ENCODE measurements around the gene SLC37A2. TPM values are rescaled to one million over a fixed set of nuclear protein-coding genes. Genes with fewer than 3 reads are reported as not detected.
A peak's percentile ranks its signal among the peaks of the same experiment; 100 is the strongest.

The SLC37A2 gene
- total and polyA plus RNA-seq, 2 of the 13 experiments (the other 11 are each of a cell fraction or from before 2014, with no cell fraction given), result 4.6 to 7.1 TPM

DNA sequence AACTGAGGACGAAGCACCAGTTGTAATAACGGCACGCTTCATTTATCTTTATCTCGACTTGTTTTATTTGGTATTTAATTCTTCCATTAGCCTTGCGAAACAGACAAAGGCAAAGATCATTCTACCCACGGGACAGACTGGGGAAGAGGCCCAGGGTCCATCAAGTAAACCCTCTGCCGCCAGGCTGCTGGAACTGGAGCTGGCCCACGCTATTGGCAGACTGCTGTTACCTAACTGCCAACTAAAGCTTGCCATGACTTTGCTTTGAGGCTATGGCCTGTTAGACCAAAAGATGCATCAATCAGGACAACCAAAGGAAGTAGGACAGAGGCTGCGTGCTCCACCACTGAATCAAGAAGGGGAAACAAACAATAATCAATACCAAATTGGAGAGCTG lies 49.1 kb downstream of the SLC37A2 start:
- H3K4me3 ChIP-seq (replicated peaks in 1 of 3; ENCODE audit: insufficient read depth in 1 of 3, low read depth in 2 of 3, low read length in 3 of 3), result peak overlapping the region; percentile 23 to 84 (median 57)
- no peaks in the 10 kb centered on the region for H3K9me3 ChIP-seq (ENCODE audit: low read length)
- TSS peak; percentile 87 for BruUV-seq (replicated peaks)
- CTCF ChIA-PET (ENCODE audit: low intra/inter-chr PET ratio, low total read pairs), result interaction anchor here (1.7 kb wide), 1 partner anchor 21 kb away, joined by 7 read pairs; no protein-coding TSS in a partner anchor
- DNase-seq (ENCODE audit: low spot score) (no peak), FAIRE-seq (no peak), ATAC-seq (no peak)
- peaks cover 3% of the 10 kb centered on the region for H3K79me2 ChIP-seq (ENCODE audit: insufficient read depth, low read length)
- in situ Hi-C loops (cut with HindIII; ENCODE audit: extremely low pct_ligation_motif_present, low pct_unique_long_range_greater_than_20kb) (no loop called here), intact Hi-C loops (cut with micrococcal nuclease; ENCODE audit: unreplicated experiment) (no loop called here)
- peaks cover 14% of the 10 kb centered on the region for H3K4me1 ChIP-seq (ENCODE audit: insufficient read depth, low read length)
- peak overlapping the region; percentile 81 for H3K4me2 ChIP-seq (ENCODE audit: low read depth, low read length)
- H3K9ac ChIP-seq (ENCODE audit: insufficient read depth, low read depth, low read length), result 0 out of 2 replicates have a peak overlapping the region, but pooled peaks have one; percentile 32
- H2AFZ ChIP-seq (ENCODE audit: low read length), result peak overlapping the region; percentile 32
- no peaks in the 10 kb centered on the region for H3K36me3 ChIP-seq (replicated peaks in 1 of 2; ENCODE audit: control insufficient read depth in 1 of 2, insufficient read depth in 2 of 2, low read length in 2 of 2)
- H3K27ac ChIP-seq (ENCODE audit: extremely low read length, insufficient read depth, low read length), result peak overlapping the region; percentile 38
- POLR2A ChIA-PET, result interaction anchor here (0.7 to 3.5 kb wide), 13 partner anchors 12 to 490 kb away, joined by 3 to 36 read pairs (median 5); partner anchors contain the start of genes CCDC15 and STT3A
- WGBS (ENCODE audit: low lambda C conversion rate), result 33% methylated on average over 9 of the region's 9 CpGs
- no peaks in the 10 kb centered on the region for H4K20me1 ChIP-seq (ENCODE audit: insufficient read depth, low read length)
- no peaks in the 10 kb centered on the region; a peak in 1 of 5 replicates for H3K27me3 ChIP-seq (ENCODE audit: control insufficient read depth in 1 of 2, insufficient read depth in 2 of 2, low read length in 2 of 2)
- no peak for TF ChIP-seq LCORL (IDR thresholded peaks at IDR 0.05)
- no peak for TF ChIP-seq LCORL (CRISPR knock-in tag; IDR thresholded peaks at IDR 0.05)
- TF ChIP-seq IKZF1 (IDR thresholded peaks at IDR 0.05), result no peak
- TF ChIP-seq ZNF274 (CRISPR knock-in tag; IDR thresholded peaks at IDR 0.05), result no peak
- no peak for TF ChIP-seq ZBTB40 (IDR thresholded peaks at IDR 0.05)
- TF ChIP-seq ZBTB40 (CRISPR knock-in tag; IDR thresholded peaks at IDR 0.05), result no peak
- no peak for TF ChIP-seq ZNF343 (CRISPR knock-in tag; IDR thresholded peaks at IDR 0.05)
- no peak for TF ChIP-seq NBN (conservative IDR thresholded peaks at IDR 0.05)
- TF ChIP-seq ZNF24 (IDR thresholded peaks at IDR 0.05), result no peak
- TF ChIP-seq, protein P1, sequence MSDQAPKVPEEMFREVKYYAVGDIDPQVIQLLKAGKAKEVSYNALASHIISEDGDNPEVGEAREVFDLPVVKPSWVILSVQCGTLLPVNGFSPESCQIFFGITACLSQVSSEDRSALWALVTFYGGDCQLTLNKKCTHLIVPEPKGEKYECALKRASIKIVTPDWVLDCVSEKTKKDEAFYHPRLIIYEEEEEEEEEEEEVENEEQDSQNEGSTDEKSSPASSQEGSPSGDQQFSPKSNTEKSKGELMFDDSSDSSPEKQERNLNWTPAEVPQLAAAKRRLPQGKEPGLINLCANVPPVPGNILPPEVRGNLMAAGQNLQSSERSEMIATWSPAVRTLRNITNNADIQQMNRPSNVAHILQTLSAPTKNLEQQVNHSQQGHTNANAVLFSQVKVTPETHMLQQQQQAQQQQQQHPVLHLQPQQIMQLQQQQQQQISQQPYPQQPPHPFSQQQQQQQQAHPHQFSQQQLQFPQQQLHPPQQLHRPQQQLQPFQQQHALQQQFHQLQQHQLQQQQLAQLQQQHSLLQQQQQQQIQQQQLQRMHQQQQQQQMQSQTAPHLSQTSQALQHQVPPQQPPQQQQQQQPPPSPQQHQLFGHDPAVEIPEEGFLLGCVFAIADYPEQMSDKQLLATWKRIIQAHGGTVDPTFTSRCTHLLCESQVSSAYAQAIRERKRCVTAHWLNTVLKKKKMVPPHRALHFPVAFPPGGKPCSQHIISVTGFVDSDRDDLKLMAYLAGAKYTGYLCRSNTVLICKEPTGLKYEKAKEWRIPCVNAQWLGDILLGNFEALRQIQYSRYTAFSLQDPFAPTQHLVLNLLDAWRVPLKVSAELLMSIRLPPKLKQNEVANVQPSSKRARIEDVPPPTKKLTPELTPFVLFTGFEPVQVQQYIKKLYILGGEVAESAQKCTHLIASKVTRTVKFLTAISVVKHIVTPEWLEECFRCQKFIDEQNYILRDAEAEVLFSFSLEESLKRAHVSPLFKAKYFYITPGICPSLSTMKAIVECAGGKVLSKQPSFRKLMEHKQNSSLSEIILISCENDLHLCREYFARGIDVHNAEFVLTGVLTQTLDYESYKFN (CRISPR knock-in tag; conservative IDR thresholded peaks at IDR 0.05), result no peak
- 0 out of 2 replicates have a peak, but pooled peaks have one; percentile 45 for TF ChIP-seq ZNF337 (CRISPR knock-in tag; IDR thresholded peaks at IDR 0.05; ENCODE audit: borderline replicate concordance, low read depth)
- TF ChIP-seq MXI1 (IDR thresholded peaks at IDR 0.05; ENCODE audit: borderline replicate concordance, low read depth, low read length), result no peak
